Prostate gland (tissue), 2 donors: Measurements from ENCODE around the gene HS6ST3.

Experiments used
- CTCF ChIP-seq, 4 experiments: fragments of 200-600 bp in 2 of 4; fragments of 450-650 bp in 2 of 4; sonication (generic) in 2 of 4; IDR thresholded peaks; 1 replicate in 3 of 4; 2 replicates in 1 of 4; pipeline ENCODE4 v1.5.1; 2016 to 2019; ENCODE audit warnings: antibody characterized with exemption in 4 of 4, mild to moderate bottlenecking in 2 of 4, moderate library complexity in 2 of 4
- POLR2A ChIP-seq: fragments of 450-650 bp; IDR thresholded peaks from one replicate; pipeline ENCODE4 v1.6.1; 2016; ENCODE audit warnings: antibody characterized with exemption, mild to moderate bottlenecking
- POLR2AphosphoS5 ChIP-seq: sonication (generic); formaldehyde crosslinking; IDR thresholded peaks from one replicate; pipeline ENCODE4 v1.6.1; 2017; ENCODE audit warnings: antibody characterized with exemption

GRCh38 chr13:96553796-96554195 lies 463.9 kb downstream of the HS6ST3 start:
- TF ChIP-seq CTCF (IDR thresholded peaks at IDR 0.05) = no peak
- no peak for TF ChIP-seq POLR2A
- TF ChIP-seq POLR2AphosphoS5 = no peak
